ENCODE results near the gene HSD17B3. TPM values are rescaled to one million over a fixed set of nuclear protein-coding genes. Genes with fewer than 3 reads are reported as not detected.
"Not testable (repeated sequence)": the region's sequence is repeated elsewhere in the genome, so short reads cannot be mapped to it uniquely, and the experiment has no call there.

HSD17B3 gene
- total and polyA plus RNA-seq, 9 donors = 0.24 to 1.6 (median 0.49) TPM; not detected in 1

DNA sequence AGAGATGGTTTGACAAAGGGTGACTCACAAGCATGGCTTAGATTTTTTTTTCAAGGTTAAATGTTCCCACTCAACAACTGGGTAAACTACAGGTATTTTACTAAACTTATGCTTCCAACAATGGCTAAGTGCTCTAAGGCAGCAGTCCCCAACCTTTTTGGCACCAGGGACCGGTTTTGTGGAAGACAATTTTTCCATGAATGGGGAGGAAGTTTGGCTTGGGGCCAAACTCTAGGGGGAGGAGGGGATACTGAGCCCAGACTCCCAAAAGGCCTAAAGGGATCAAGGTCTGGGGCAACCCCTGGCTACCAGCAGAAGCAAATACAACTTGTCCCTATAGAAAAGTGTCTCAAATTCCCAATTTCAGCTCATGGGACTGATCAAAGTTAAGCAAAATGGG, 32.0 kb upstream of the HSD17B3 start:
- 60% methylated on average over 1 of the region's 1 CpG for WGBS (ENCODE audit: insufficient coverage)
- Histone ChIP-seq H3K36me3 (ENCODE audit: control insufficient read depth, insufficient read depth, low read length) (peaks cover 3% of the 10 kb centered on the region), H3K27me3 (ENCODE audit: control insufficient read depth, insufficient read depth, low read length) (no peaks in the 10 kb centered on the region), H3K4me1 (ENCODE audit: control insufficient read depth, insufficient read depth, low read length) (no peaks in the 10 kb centered on the region), H3K27ac (ENCODE audit: low read length) (no peak overlapping the region), H3K4me3 (ENCODE audit: low read length) (no peak overlapping the region), H3K9me3 (replicated peaks; ENCODE audit: control insufficient read depth, low read depth, low read length) (no peaks in the 10 kb centered on the region)
- DNase-seq = no peak

DNA sequence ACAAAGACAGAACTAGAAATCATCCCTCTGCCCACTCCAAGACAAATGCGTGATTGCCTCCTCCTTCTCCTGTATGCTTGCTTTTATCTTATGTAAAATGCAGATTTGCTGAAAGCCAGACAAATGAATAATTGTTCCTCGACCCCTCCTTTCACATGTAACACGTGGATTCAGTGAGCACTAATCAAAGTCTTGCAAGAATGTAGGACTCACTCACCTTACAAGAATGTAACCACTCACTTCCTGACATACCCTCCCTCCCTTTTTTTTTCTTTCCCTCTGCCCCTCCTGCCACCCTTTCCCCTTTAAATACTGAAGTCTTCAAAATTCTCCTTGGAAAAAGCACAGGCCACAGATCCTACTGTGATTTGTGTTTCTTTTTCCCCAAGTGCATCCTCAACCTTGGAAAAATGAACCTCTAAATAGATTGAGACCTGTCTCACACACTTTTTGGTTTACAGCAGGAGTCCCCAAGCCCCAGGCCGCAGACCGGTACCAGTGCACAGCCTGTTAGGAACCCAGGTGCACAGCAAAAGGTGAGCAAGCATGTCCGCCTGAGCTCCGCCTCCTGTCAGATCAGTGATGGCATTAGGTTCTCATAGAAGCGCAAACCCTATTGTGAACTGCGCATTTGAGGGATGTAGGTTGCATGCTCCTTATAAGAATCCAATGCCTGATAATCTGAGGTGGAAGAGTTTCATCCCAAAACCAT, 29.4 kb upstream of the HSD17B3 start:
- DNase-seq = no peak
- 80% methylated on average over 5 of the region's 9 CpGs for WGBS (ENCODE audit: insufficient coverage)
- no peak overlapping the region for H3K27ac ChIP-seq (ENCODE audit: low read length)
- H3K4me3 ChIP-seq (ENCODE audit: low read length) = no peak overlapping the region
- no peaks in the 10 kb centered on the region for H3K9me3 ChIP-seq (replicated peaks; ENCODE audit: control insufficient read depth, low read depth, low read length)
- no peaks in the 10 kb centered on the region for H3K4me1 ChIP-seq (ENCODE audit: control insufficient read depth, insufficient read depth, low read length)
- H3K27me3 ChIP-seq (ENCODE audit: control insufficient read depth, insufficient read depth, low read length) = no peaks in the 10 kb centered on the region
- H3K36me3 ChIP-seq (ENCODE audit: control insufficient read depth, insufficient read depth, low read length) = peaks cover 3% of the 10 kb centered on the region

DNA sequence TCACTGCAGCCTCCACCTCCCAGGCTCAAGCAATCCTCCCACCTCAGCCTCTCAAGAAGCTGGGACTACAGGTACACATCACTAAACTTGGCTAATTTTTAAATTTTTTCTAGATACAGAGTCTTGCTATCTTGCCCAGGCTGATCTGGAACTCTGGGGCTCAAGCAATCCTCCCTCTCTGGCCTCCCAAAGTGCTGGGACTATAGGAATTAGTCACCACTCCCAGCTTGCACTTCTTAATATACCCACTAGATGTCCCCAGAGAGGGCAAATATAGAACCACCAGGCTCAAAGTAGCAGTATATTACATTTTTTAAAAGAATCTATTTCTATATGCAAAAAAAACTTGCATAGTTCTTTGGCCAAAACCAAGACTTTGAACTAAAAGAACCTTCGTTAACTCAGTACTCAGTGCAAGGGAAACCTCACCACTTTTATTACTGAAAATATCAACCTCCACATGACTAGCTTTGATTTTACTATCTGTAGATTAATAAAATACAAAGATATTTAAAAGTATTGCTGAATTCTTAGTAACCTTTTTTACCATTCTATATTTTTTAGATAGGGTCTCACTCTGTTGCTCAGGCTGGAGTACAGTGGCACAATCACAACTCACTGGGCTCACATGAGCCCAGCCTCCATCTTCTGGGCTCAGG, 25.8 kb upstream of the HSD17B3 start:
- H3K4me3 ChIP-seq (ENCODE audit: low read length) = no peak overlapping the region
- no peaks in the 10 kb centered on the region for H3K4me1 ChIP-seq (ENCODE audit: control insufficient read depth, insufficient read depth, low read length)
- no peak overlapping the region for H3K27ac ChIP-seq (ENCODE audit: low read length)
- no peaks in the 10 kb centered on the region for H3K36me3 ChIP-seq (ENCODE audit: control insufficient read depth, insufficient read depth, low read length)
- no peaks in the 10 kb centered on the region for H3K27me3 ChIP-seq (ENCODE audit: control insufficient read depth, insufficient read depth, low read length)
- H3K9me3 ChIP-seq (replicated peaks; ENCODE audit: control insufficient read depth, low read depth, low read length) = no peaks in the 10 kb centered on the region
- DNase-seq = peak; percentile 67
- WGBS (ENCODE audit: insufficient coverage) = no CpG with 5 or more reads among the region's 1 CpG

- Histone ChIP-seq H3K36me3 (ENCODE audit: control insufficient read depth, insufficient read depth, low read length) (no peaks in the 10 kb centered on the region), H3K27ac (ENCODE audit: low read length) (no peak overlapping the region), H3K4me3 (ENCODE audit: low read length) (no peak overlapping the region)
Measured at GRCh38 chr9:96323169-96323568, 21.2 kb upstream of the HSD17B3 start.

GRCh38 chr9:96322736-96323135, 20.8 kb upstream of the HSD17B3 start:
- WGBS (ENCODE audit: insufficient coverage) = 57% methylated on average over 1 of the region's 5 CpGs
- not testable (repeated sequence) for DNase-seq; H3K36me3 ChIP-seq (ENCODE audit: control insufficient read depth, insufficient read depth, low read length); H3K9me3 ChIP-seq (replicated peaks; ENCODE audit: control insufficient read depth, low read depth, low read length); H3K4me1 ChIP-seq (ENCODE audit: control insufficient read depth, insufficient read depth, low read length); H3K27ac ChIP-seq (ENCODE audit: low read length); H3K4me3 ChIP-seq (ENCODE audit: low read length); H3K27me3 ChIP-seq (ENCODE audit: control insufficient read depth, insufficient read depth, low read length)

More at GRCh38 chr9:96323169-96323568, 21.2 kb upstream of the HSD17B3 start:
- H3K9me3 ChIP-seq (replicated peaks; ENCODE audit: control insufficient read depth, low read depth, low read length) = no peaks in the 10 kb centered on the region
- H3K4me1 ChIP-seq (ENCODE audit: control insufficient read depth, insufficient read depth, low read length) = no peaks in the 10 kb centered on the region
- DNase-seq = no peak
- H3K27me3 ChIP-seq (ENCODE audit: control insufficient read depth, insufficient read depth, low read length) = no peaks in the 10 kb centered on the region

GRCh38 chr9:96322210-96322609, 20.2 kb upstream of the HSD17B3 start:
- WGBS (ENCODE audit: insufficient coverage) = 100% methylated on average over 1 of the region's 3 CpGs
- not testable (repeated sequence) for H3K9me3 ChIP-seq (replicated peaks; ENCODE audit: control insufficient read depth, low read depth, low read length); H3K4me3 ChIP-seq (ENCODE audit: low read length); H3K27ac ChIP-seq (ENCODE audit: low read length); H3K4me1 ChIP-seq (ENCODE audit: control insufficient read depth, insufficient read depth, low read length); DNase-seq; H3K36me3 ChIP-seq (ENCODE audit: control insufficient read depth, insufficient read depth, low read length); H3K27me3 ChIP-seq (ENCODE audit: control insufficient read depth, insufficient read depth, low read length)

DNA sequence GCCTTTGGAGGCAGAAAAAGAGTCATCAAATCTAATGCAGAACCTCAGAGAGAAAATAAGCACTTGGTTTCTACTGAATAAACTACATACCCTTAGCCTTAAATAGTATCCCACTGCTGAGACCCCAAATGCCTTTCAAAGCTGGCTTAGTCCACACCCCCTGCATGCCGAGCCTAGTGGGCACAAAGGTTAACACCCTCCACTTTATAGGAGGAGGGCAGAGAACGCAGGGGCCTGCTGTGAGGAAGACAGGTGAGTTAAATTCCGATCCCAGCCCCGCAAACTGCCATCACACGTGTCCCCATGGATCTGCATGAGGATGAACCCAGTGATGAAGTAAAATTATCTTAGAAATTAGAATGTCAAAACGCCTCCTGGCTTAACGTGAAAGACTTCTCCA, 19.5 kb upstream of the HSD17B3 start:
- Histone ChIP-seq H3K27me3 (ENCODE audit: control insufficient read depth, insufficient read depth, low read length) (no peaks in the 10 kb centered on the region), H3K9me3 (replicated peaks; ENCODE audit: control insufficient read depth, low read depth, low read length) (no peaks in the 10 kb centered on the region), H3K4me1 (ENCODE audit: control insufficient read depth, insufficient read depth, low read length) (no peaks in the 10 kb centered on the region), H3K27ac (ENCODE audit: low read length) (no peak overlapping the region), H3K36me3 (ENCODE audit: control insufficient read depth, insufficient read depth, low read length) (no peaks in the 10 kb centered on the region), H3K4me3 (ENCODE audit: low read length) (no peak overlapping the region)
- WGBS (ENCODE audit: insufficient coverage) = no CpG with 5 or more reads among the region's 7 CpGs
- no peak for DNase-seq

- Histone ChIP-seq H3K36me3 (ENCODE audit: control insufficient read depth, insufficient read depth, low read length) (no peaks in the 10 kb centered on the region), H3K4me3 (ENCODE audit: low read length) (no peak overlapping the region), H3K9me3 (replicated peaks; ENCODE audit: control insufficient read depth, low read depth, low read length) (no peaks in the 10 kb centered on the region), H3K27ac (ENCODE audit: low read length) (no peak overlapping the region), H3K27me3 (ENCODE audit: control insufficient read depth, insufficient read depth, low read length) (no peaks in the 10 kb centered on the region), H3K4me1 (ENCODE audit: control insufficient read depth, insufficient read depth, low read length) (no peaks in the 10 kb centered on the region)
- 69% methylated on average over 5 of the region's 8 CpGs for WGBS (ENCODE audit: insufficient coverage)
- DNase-seq = no peak
Measured at GRCh38 chr9:96320749-96321280, 18.8 kb upstream of the HSD17B3 start.

DNA sequence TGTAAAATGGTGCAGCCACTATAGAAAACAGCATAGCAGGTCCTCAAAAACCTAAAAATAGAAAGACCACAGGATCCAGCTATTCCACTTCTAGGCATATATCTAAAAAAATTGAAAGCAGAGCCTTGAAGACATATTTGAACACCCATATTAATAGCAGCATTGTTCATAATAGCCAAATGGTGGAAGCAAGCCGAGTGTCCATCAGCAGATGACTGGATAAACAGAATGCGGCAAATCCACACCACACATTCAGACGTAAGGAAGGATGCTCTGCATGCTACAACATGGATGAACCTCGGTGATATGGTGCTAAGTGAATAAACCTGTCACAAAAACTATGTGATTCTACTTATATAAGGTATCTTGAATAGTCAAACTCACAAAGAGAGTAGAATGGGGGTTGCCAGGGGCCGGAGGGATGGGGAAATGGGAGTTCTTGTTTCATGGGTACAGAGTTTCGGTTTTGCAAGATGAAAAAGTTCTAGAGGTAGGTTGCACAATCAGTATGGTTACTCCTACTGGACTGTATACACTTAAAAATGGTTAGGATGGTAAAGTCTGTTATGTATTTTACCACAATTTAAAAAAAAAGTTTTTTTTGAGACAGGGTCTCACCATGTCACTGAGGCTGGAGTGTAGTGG, 17.1 kb upstream of the HSD17B3 start:
- DNase-seq = no peak
- WGBS (ENCODE audit: insufficient coverage) = 80% methylated on average over 1 of the region's 6 CpGs
- H3K4me1 ChIP-seq (ENCODE audit: control insufficient read depth, insufficient read depth, low read length) = no peaks in the 10 kb centered on the region
- no peaks in the 10 kb centered on the region for H3K36me3 ChIP-seq (ENCODE audit: control insufficient read depth, insufficient read depth, low read length)
- H3K27ac ChIP-seq (ENCODE audit: low read length) = no peak overlapping the region
- no peaks in the 10 kb centered on the region for H3K27me3 ChIP-seq (ENCODE audit: control insufficient read depth, insufficient read depth, low read length)
- H3K9me3 ChIP-seq (replicated peaks; ENCODE audit: control insufficient read depth, low read depth, low read length) = peaks cover under 1% of the 10 kb centered on the region
- no peak overlapping the region for H3K4me3 ChIP-seq (ENCODE audit: low read length)

DNA sequence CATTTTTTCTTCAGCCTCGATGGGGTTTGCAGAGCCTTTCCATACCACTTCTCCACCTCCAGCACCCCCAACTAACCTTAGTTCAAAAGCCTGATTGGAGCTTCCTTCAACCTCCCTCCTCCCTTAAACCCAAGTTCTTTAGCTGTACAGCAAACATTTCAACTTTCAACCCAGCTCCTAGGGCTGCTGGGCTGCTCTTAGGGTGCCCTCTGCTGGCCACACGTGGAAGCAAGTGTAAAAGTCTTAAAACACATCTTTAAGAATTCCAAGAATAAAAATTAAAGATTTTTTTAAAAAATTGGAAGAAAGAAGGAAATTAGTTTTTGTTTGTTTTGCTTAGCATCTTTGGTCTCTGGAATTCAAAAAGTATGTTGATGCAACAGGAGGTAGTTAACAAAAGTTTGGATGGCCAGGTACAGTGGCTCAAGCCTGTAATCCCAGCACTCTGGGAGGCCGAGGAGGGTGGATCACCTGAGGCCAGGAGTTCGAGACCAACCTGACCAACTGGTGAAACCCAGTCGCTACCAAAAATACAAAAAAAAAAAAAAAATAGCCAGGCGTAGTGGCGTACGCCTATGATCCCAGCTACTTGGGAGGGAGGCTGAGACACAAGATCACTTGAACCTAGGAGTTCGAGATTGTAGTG, 15.5 kb upstream of the HSD17B3 start:
- WGBS (ENCODE audit: insufficient coverage) = 62% methylated on average over 6 of the region's 9 CpGs
- Histone ChIP-seq H3K4me1 (ENCODE audit: control insufficient read depth, insufficient read depth, low read length) (no peaks in the 10 kb centered on the region), H3K4me3 (ENCODE audit: low read length) (no peak overlapping the region), H3K27me3 (ENCODE audit: control insufficient read depth, insufficient read depth, low read length) (no peaks in the 10 kb centered on the region), H3K9me3 (replicated peaks; ENCODE audit: control insufficient read depth, low read depth, low read length) (peaks cover 10% of the 10 kb centered on the region), H3K36me3 (ENCODE audit: control insufficient read depth, insufficient read depth, low read length) (no peaks in the 10 kb centered on the region), H3K27ac (ENCODE audit: low read length) (no peak overlapping the region)
- peak; percentile 69 for DNase-seq
